Gastroesophageal sphincter (tissue), 4 donors: Measurements from ENCODE around the gene OPCML. TPM values are rescaled to one million over a fixed set of nuclear protein-coding genes. Genes with fewer than 3 reads are reported as not detected.

Experiments used
- ATAC-seq: fragments of 150-250 bp; one replicate; pipeline ENCODE4 v1.9.1; 2016; ENCODE audit warnings: mild to moderate bottlenecking, moderate library complexity
- H3K27ac ChIP-seq, 4 donors: fragments of 200-600 bp; sonication (generic) in 3 of 4; 1 replicate in 3 of 4; 2 replicates in 1 of 4; pipeline ENCODE4 v1.5.1; 2016 to 2019
- H3K27me3 ChIP-seq: fragments of 200-600 bp; sonication (generic); one replicate; pipeline ENCODE4 v1.5.1; 2019
- H3K36me3 ChIP-seq, 2 donors: fragments of 200-600 bp; sonication (generic); one replicate each; pipeline ENCODE4 v1.5.1; 2019; ENCODE audit warnings: control low read depth in 1 of 2
- H3K4me1 ChIP-seq, 3 donors: fragments of 200-600 bp; sonication (generic); 1 replicate in 2 of 3; 2 replicates in 1 of 3; pipeline ENCODE4 v1.5.1; 2016 to 2019; ENCODE audit warnings: control low read depth in 2 of 3
- H3K4me3 ChIP-seq, 2 donors: fragments of 200-600 bp; sonication (generic); one replicate each; pipeline ENCODE4 v1.5.1; 2019; ENCODE audit warnings: mild to moderate bottlenecking in 1 of 2, moderate library complexity in 1 of 2
- H3K9me3 ChIP-seq, 3 donors: fragments of 200-600 bp; sonication (generic); one replicate each; pipeline ENCODE4 v1.5.1; 2017 to 2019; ENCODE audit warnings: control low read depth in 2 of 3
- EP300 ChIP-seq: sonication (generic); formaldehyde crosslinking; IDR thresholded peaks from one replicate; pipeline ENCODE4 v1.6.1; 2017; ENCODE audit warnings: antibody characterized with exemption, mild to moderate bottlenecking
- POLR2A ChIP-seq, 2 donors: fragments of 450-650 bp; IDR thresholded peaks; one replicate each; pipeline ENCODE4 v1.6.1; 2017; ENCODE audit warnings: antibody characterized with exemption in 2 of 2, mild to moderate bottlenecking in 2 of 2, moderate library complexity in 1 of 2
- POLR2AphosphoS5 ChIP-seq: sonication (generic); formaldehyde crosslinking; IDR thresholded peaks from one replicate; pipeline ENCODE4 v1.6.1; 2017; ENCODE audit warnings: antibody characterized with exemption
- WGBS, 2 donors: methylation state at CpG; one replicate each; pipeline ENCODE4 v1.1.5; 2018; ENCODE audit warnings: low coverage in 1 of 2; 5-methylcytosine and 5-hydroxymethylcytosine counted together
- total RNA-seq, 4 donors: library from RNA; depleted of rRNA; stranded (reverse); fragments of >200 nt; gene quantifications; one replicate each; pipeline ENCODE4 v1.1.0, GENCODE V29; 2016
- TF ChIP-seq, protein P1 (sequence below), 4 experiments: fragments of 200-600 bp in 2 of 4; fragments of 450-650 bp in 2 of 4; sonication (generic) in 1 of 4; IDR thresholded peaks; one replicate each; pipeline ENCODE4 v1.5.1; 2017 to 2019; ENCODE audit warnings: antibody characterized with exemption in 4 of 4, mild to moderate bottlenecking in 2 of 4, moderate library complexity in 2 of 4

The OPCML gene
- total RNA-seq, 4 donors from 2014 or later: 0.13 to 0.93 (median 0.33) TPM

DNA sequence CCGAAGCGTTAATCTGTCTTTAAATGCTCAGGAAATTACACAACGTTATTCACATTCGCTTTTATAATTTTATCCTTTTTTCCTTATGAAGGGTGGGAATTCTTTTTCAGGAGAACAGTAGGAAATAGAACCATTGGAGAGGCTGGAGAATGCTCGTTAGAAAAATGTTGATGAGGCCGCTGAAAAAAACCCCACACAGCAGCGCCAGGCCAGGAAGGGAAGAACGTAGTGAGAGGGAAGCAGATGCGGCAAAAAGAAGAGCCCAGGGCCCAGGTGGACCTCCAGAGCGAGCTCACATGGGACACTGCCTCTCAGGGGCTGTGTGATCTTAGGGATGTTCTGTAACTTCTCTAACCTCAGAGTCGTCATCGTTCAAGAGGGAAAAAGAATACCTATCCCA lies 691.6 kb downstream of the OPCML start:
- Histone ChIP-seq H3K9me3 (no peaks in the 10 kb centered on the region), H3K4me1 (no peaks in the 10 kb centered on the region), H3K27ac (no peak overlapping the region), H3K4me3 (no peak overlapping the region), H3K27me3 (no peaks in the 10 kb centered on the region), H3K36me3 (no peaks in the 10 kb centered on the region)
- ATAC-seq: no peak
- TF ChIP-seq EP300: no peak
- TF ChIP-seq, protein P1, sequence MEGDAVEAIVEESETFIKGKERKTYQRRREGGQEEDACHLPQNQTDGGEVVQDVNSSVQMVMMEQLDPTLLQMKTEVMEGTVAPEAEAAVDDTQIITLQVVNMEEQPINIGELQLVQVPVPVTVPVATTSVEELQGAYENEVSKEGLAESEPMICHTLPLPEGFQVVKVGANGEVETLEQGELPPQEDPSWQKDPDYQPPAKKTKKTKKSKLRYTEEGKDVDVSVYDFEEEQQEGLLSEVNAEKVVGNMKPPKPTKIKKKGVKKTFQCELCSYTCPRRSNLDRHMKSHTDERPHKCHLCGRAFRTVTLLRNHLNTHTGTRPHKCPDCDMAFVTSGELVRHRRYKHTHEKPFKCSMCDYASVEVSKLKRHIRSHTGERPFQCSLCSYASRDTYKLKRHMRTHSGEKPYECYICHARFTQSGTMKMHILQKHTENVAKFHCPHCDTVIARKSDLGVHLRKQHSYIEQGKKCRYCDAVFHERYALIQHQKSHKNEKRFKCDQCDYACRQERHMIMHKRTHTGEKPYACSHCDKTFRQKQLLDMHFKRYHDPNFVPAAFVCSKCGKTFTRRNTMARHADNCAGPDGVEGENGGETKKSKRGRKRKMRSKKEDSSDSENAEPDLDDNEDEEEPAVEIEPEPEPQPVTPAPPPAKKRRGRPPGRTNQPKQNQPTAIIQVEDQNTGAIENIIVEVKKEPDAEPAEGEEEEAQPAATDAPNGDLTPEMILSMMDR (IDR thresholded peaks at IDR 0.05): no peak
- TF ChIP-seq POLR2AphosphoS5: no peak
- TF ChIP-seq POLR2A (IDR thresholded peaks at IDR 0.05): no peak
- 66 to 83% methylated on average over 4 to 12 of the region's 12 CpGs for WGBS, 2 donors

DNA sequence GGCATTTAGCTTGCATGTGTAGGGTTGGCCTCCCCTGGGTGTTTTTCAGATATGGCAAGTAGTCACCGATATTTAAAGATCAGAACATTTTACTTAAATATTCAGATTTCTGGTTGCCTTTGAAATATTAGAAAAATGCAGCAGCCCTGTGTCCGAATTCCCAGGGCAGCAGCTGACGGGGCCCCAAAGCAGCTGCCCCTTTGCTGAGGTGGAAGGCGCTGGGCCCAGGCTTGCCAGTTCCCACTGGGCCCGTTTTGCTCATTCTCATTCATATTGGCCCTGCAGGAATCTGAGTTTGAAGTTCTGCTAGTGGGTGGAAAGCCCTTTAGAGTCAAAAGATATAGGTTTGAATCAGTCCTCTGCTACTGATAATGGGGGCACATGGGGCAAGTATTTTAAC lies 692.1 kb downstream of the OPCML start:
- H3K27ac ChIP-seq: no peak overlapping the region
- H3K4me1 ChIP-seq: no peaks in the 10 kb centered on the region
- 54% methylated on average over 4 of the region's 5 CpGs; no CpG with 5 or more reads in 1 of the 2 donors for WGBS, 2 donors
- no peaks in the 10 kb centered on the region for H3K27me3 ChIP-seq
- no peak for TF ChIP-seq POLR2AphosphoS5
- no peak for TF ChIP-seq POLR2A (IDR thresholded peaks at IDR 0.05)
- no peak for TF ChIP-seq EP300
- TF ChIP-seq, protein P1 (IDR thresholded peaks at IDR 0.05): no peak
- no peaks in the 10 kb centered on the region for H3K36me3 ChIP-seq
- H3K9me3 ChIP-seq: no peaks in the 10 kb centered on the region
- no peak overlapping the region for H3K4me3 ChIP-seq
- ATAC-seq: no peak

DNA sequence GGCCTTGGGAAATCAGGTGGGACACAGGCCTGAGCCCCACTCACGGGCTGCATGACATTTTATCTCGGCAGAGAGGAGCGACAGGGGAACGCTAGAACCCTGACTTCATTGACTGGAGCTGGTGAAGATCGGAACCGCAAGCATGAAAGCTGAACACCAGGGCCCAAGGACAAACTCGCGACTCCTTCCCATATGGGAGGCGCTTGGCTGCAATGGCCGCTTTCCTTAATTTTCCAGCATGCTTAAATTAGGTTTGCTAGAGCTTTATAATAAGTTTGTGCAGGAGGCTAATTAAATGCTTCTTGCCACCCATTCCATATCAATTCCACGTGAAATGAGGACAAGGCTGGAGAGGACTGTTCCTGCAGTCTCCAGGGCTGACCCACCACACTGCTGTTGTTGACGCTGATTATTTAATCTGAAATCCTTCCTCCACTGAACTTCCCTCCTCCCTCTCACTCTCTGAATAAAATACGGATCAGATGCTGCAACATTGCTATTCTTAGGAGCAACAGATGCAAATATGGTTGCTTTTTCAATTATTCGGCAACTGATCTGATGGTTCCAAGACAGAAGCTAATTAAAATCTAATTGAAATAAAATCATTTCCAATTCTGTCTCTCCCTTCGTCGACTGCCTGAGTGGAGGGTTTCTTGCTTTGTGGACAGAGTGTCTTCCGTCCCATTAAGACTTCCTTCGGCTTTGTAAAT lies 692.9 kb downstream of the OPCML start:
- ATAC-seq: no peak
- Histone ChIP-seq H3K4me1 (no peaks in the 10 kb centered on the region), H3K36me3 (no peaks in the 10 kb centered on the region), H3K9me3 (no peaks in the 10 kb centered on the region), H3K4me3 (no peak overlapping the region), H3K27me3 (no peaks in the 10 kb centered on the region), H3K27ac (no peak overlapping the region)
- TF ChIP-seq POLR2AphosphoS5 (no peak), POLR2A (IDR thresholded peaks at IDR 0.05) (no peak), EP300 (no peak)
- TF ChIP-seq, protein P1 (IDR thresholded peaks at IDR 0.05): no peak
- WGBS, 2 donors: 85 to 94% methylated on average over 7 to 18 of the region's 18 CpGs

- Histone ChIP-seq H3K4me3 (no peak overlapping the region), H3K4me1 (no peaks in the 10 kb centered on the region), H3K9me3 (no peaks in the 10 kb centered on the region), H3K36me3 (no peaks in the 10 kb centered on the region), H3K27ac (no peak overlapping the region), H3K27me3 (no peaks in the 10 kb centered on the region)
- 72 to 83% methylated on average over 6 of the region's 7 CpGs for WGBS, 2 donors
- no peak for TF ChIP-seq POLR2AphosphoS5
- ATAC-seq: no peak
These were observed 693.7 kb downstream of the OPCML start for GRCh38 chr11:132838627-132839026.

- no peak overlapping the region for H3K27ac ChIP-seq
- H3K4me3 ChIP-seq: no peak overlapping the region
- no peak for TF ChIP-seq EP300
- TF ChIP-seq POLR2AphosphoS5: no peak
- TF ChIP-seq, protein P1 (IDR thresholded peaks at IDR 0.05): no peak
- TF ChIP-seq POLR2A (IDR thresholded peaks at IDR 0.05): no peak
- 64 to 80% methylated on average over 2 of the region's 2 CpGs for WGBS, 2 donors
- no peaks in the 10 kb centered on the region for H3K9me3 ChIP-seq
- H3K4me1 ChIP-seq: no peaks in the 10 kb centered on the region
- no peak for ATAC-seq
- no peaks in the 10 kb centered on the region for H3K36me3 ChIP-seq
- no peaks in the 10 kb centered on the region for H3K27me3 ChIP-seq
These were observed 701.0 kb downstream of the OPCML start for GRCh38 chr11:132831272-132831671.
